Endothelial cell of umbilical vein (primary cell): ENCODE data around the gene MRNIP. TPM values are rescaled to one million over a fixed set of nuclear protein-coding genes. Genes with fewer than 3 reads are reported as not detected.

ENCODE experiments used
- BruUV-seq: library from RNA; stranded (reverse); fragments of 400-500 nt; replicated peaks from 2 replicates; lab custom pipeline; 2021; lab: Mats Ljungman, UMichigan
- CTCF ChIA-PET: fragments of 300-600, 350-600 bp; sonication (Branson Sonifier 250); formaldehyde crosslinking; loops from one replicate; lab custom pipeline; 2021; ENCODE audit warnings: antibody characterized with exemption, inconsistent platforms; lab: Charles Lee
- POLR2A ChIA-PET: fragments of 300-600, 350-600 bp; sonication (Branson Sonifier 250); formaldehyde crosslinking; loops from one replicate; lab custom pipeline; 2021; ENCODE audit warnings: antibody characterized with exemption, inconsistent platforms; lab: Charles Lee
- DNase-seq: peaks from one replicate; pipeline ENCODE4 v3.0.0-alpha.2; 2011; ENCODE audit warnings: low read depth, low spot score
- FAIRE-seq: peaks from 2 replicates; lab custom pipeline; 2011; peaks lifted over from hg19 to GRCh38; lab: Jason Lieb, UNC
- H2AFZ ChIP-seq: 2 replicates; pipeline ENCODE4 v1.6.0; 2012; ENCODE audit warnings: low read depth, low read length, control low read depth, inconsistent platforms
- H3K27ac ChIP-seq: 2 replicates; pipeline ENCODE4 v1.5.1; 2011; ENCODE audit warnings: low read depth, mild to moderate bottlenecking, control low read depth, low read length, moderate library complexity; ENCODE audit not compliant: insufficient read depth
- H3K27me3 ChIP-seq, 2 experiments: 2 replicates each; pipeline versions ENCODE4 v1.6.0 to v1.6.1; 2011; ENCODE audit warnings: low read length in 2 of 2, mixed read lengths in 1 of 2; ENCODE audit not compliant: control insufficient read depth in 2 of 2, insufficient read depth in 2 of 2
- H3K36me3 ChIP-seq, 2 experiments: 2 replicates in 1 of 2; 3 replicates in 1 of 2; pipeline ENCODE4 v1.5.1; 2011; ENCODE audit warnings: low read length in 2 of 2, mild to moderate bottlenecking in 1 of 2, moderate library complexity in 1 of 2; ENCODE audit not compliant: control insufficient read depth in 2 of 2, insufficient read depth in 2 of 2; ENCODE audit errors: extremely low read depth in 1 of 2
- H3K4me1 ChIP-seq: 3 replicates; pipeline ENCODE4 v1.5.1; 2011; ENCODE audit warnings: mild to moderate bottlenecking, low read length; ENCODE audit not compliant: control insufficient read depth, insufficient read depth; ENCODE audit errors: extremely low read depth
- H3K4me2 ChIP-seq: 2 replicates; pipeline ENCODE4 v1.6.1; 2011; ENCODE audit warnings: low read length, control low read depth, mixed read lengths; ENCODE audit not compliant: insufficient read depth
- H3K4me3 ChIP-seq, 3 experiments: fragments of 200-600 bp in 1 of 3; sonication (generic), shearing (Covaris generic) in 1 of 3; replicated peaks in 1 of 3; 2 replicates each; pipeline ENCODE4 v1.5.1; 2011 to 2016; ENCODE audit warnings: control low read depth in 3 of 3, low read length in 3 of 3, mild to moderate bottlenecking in 2 of 3, inconsistent platforms in 1 of 3, low read depth in 1 of 3, moderate library complexity in 1 of 3; ENCODE audit not compliant: insufficient read depth in 1 of 3
- H3K79me2 ChIP-seq: 2 replicates; pipeline ENCODE4 v1.6.0; 2012; ENCODE audit warnings: low read length, inconsistent platforms; ENCODE audit not compliant: control insufficient read depth, insufficient read depth
- H3K9ac ChIP-seq: replicated peaks from 2 replicates; pipeline ENCODE3; 2011; ENCODE audit warnings: low read length, control low read depth; ENCODE audit not compliant: insufficient read depth; ENCODE audit errors: extremely low read depth
- H3K9me1 ChIP-seq: replicated peaks from 3 replicates; pipeline ENCODE4 v1.6.0; 2011; ENCODE audit warnings: mild to moderate bottlenecking, low read length; ENCODE audit not compliant: control insufficient read depth, insufficient read depth; ENCODE audit errors: extremely low read depth
- H3K9me3 ChIP-seq: replicated peaks from 2 replicates; pipeline ENCODE4 v1.5.1; 2012; ENCODE audit warnings: low read length, inconsistent platforms; ENCODE audit not compliant: control insufficient read depth, insufficient read depth
- H4K20me1 ChIP-seq: replicated peaks from 2 replicates; pipeline ENCODE3; 2011; ENCODE audit warnings: mild to moderate bottlenecking, low read length; ENCODE audit not compliant: control insufficient read depth, insufficient read depth; ENCODE audit errors: extremely low read depth
- EZH2 ChIP-seq: IDR thresholded peaks from 2 replicates; pipeline ENCODE4 v1.6.1; 2012; ENCODE audit warnings: borderline replicate concordance, low read depth, mild to moderate bottlenecking, moderate library complexity, low read length, inconsistent platforms; ENCODE audit not compliant: severe bottlenecking
- FOS ChIP-seq: IDR thresholded peaks from 2 replicates; pipeline ENCODE4 v1.6.1; 2011; ENCODE audit warnings: mild to moderate bottlenecking, low read length, moderate library complexity, borderline replicate concordance; ENCODE audit not compliant: insufficient read depth
- GATA2 ChIP-seq: IDR thresholded peaks from 2 replicates; pipeline ENCODE4 v1.7.0; 2011; ENCODE audit warnings: low read depth, mild to moderate bottlenecking, moderate library complexity, mixed read lengths, low read length; ENCODE audit not compliant: insufficient read length, insufficient read depth
- JUN ChIP-seq: IDR thresholded peaks from 2 replicates; pipeline ENCODE4 v1.6.1; 2011; ENCODE audit warnings: borderline replicate concordance, low read depth; ENCODE audit not compliant: insufficient read length, insufficient read depth
- MYC ChIP-seq: IDR thresholded peaks from one replicate; pipeline ENCODE4 v1.6.1; 2011; ENCODE audit warnings: mild to moderate bottlenecking, low read depth, low read length
- POLR2A ChIP-seq: IDR thresholded peaks from 2 replicates; pipeline ENCODE4 v1.6.1; 2012; ENCODE audit warnings: low read depth, mild to moderate bottlenecking, control low read depth, low read length
- POLR2AphosphoS5 ChIP-seq: IDR thresholded peaks from 2 replicates; pipeline ENCODE4 v1.6.1; 2012; ENCODE audit warnings: low read depth, mild to moderate bottlenecking, control low read depth, low read length, moderate library complexity; ENCODE audit not compliant: insufficient read depth
- dilution Hi-C: fragments of 300-500 bp; cut with MboI; formaldehyde crosslinking; loops from one replicate; pipeline ENCODE4 v1.15.0; 2019; ENCODE audit warnings: low sequenced_read_pairs; ENCODE audit not compliant: extremely low pct_ligation_motif_present
- intact Hi-C: fragments of 100-400 bp; cut with micrococcal nuclease; formaldehyde crosslinking; loops from one replicate; pipeline ENCODE4 v1.10.0; 2022
- polyA plus RNA-seq, 4 experiments: library from polyadenylated mRNA; depleted of rRNA in 3 of 4; stranded (reverse) in 3 of 4; unstranded in 1 of 4; fragments of >200 nt; gene quantifications; 2 replicates each; pipeline versions ENCODE4 v1.2.1 to v1.2.3, GENCODE V29; 2011 to 2012; ENCODE audit warnings: missing spikeins in 1 of 4
- total RNA-seq: library from RNA; stranded (reverse); gene quantifications from 2 replicates; pipeline ENCODE4 v1.2.3, GENCODE V29; 2021
- TF ChIP-seq, protein P1 (sequence below): IDR thresholded peaks from 2 replicates; pipeline ENCODE4 v1.6.1; 2011; ENCODE audit not compliant: insufficient read depth, insufficient read length
- TF ChIP-seq, protein P2 (sequence below), 2 donors: IDR thresholded peaks; 1 replicate in 1 of 2; 2 replicates in 1 of 2; pipeline ENCODE4 v1.5.1; 2011; ENCODE audit warnings: low read length in 2 of 2, mild to moderate bottlenecking in 2 of 2, moderate library complexity in 2 of 2, control low read depth in 1 of 2, inconsistent platforms in 1 of 2, low read depth in 1 of 2; ENCODE audit not compliant: insufficient read depth in 1 of 2; ENCODE audit errors: extremely low read depth in 1 of 2

Gene MRNIP
- total and polyA plus RNA-seq, 2 donors (not counting 3 experiments of a cell fraction or from before 2014, with no cell fraction given), result 17.1 to 19.1 TPM

DNA sequence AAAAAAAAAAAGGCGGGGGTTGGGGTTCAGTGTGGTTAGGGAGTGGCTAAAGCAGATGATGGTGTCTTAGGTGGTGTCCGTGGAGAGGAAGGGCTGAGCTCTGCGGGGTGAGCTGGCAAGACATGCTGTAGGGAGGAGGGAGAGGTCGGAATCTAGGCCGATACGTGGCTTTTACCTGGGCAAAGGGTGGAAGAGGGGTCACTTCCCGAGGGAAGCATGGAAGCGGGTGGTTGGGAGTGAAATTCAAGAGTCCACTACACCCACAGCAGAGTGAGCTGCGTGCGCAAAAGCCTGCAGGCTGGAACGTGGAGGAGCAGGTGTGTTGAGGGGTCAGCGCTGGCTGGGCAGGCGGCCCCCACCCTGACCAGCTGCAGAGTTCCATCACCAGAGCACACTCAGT lies 31.3 kb upstream of the MRNIP start:
- Histone ChIP-seq H3K4me3 (no peak overlapping the region), H3K4me2 (no peak overlapping the region), H4K20me1 (no peaks in the 10 kb centered on the region), H3K36me3 (peaks cover 14 to 73% of the 10 kb centered on the region in 2 experiments), H3K27ac (no peak overlapping the region), H3K27me3 (no peaks in the 10 kb centered on the region), H3K79me2 (no peaks in the 10 kb centered on the region), H2AFZ (no peak overlapping the region), H3K9ac (no peak overlapping the region), H3K9me1 (no peaks in the 10 kb centered on the region), H3K4me1 (no peaks in the 10 kb centered on the region), H3K9me3 (no peaks in the 10 kb centered on the region)
- POLR2A ChIA-PET, result no interaction called here
- TF ChIP-seq JUN (no peak), GATA2 (no peak), POLR2A (no peak)
- dilution Hi-C loops (no loop called here), intact Hi-C loops (no loop called here)
- CTCF ChIA-PET, result interaction anchor here (1.4 kb wide), 1 partner anchor 10 kb away, joined by 3 read pairs; no protein-coding TSS in a partner anchor
- BruUV-seq, result no TSS peak
- DNase-seq, result no peak
- no peak for FAIRE-seq

DNA sequence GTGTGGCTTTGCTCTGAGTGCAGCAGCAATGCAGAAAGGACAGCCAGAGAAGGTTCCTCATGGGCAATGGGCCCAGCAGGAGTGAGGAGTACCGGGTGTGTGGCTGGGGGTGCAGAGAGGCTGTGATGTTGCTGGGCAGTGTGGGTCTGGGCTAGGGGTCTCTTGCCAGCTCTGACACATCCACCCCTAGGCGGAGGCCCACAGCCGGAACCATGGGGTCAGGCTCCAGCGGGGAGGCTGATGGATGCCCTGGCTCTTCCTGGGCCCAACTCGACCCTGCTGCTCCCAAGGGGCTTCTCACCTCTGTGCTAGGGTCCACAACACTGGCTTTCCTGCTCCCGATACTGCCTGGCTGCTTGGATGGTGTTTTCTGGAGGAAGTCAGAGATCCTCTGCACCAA lies 29.2 kb upstream of the MRNIP start:
- dilution Hi-C loops, result no loop called here
- intact Hi-C loops, result no loop called here
- BruUV-seq, result no TSS peak
- Histone ChIP-seq H3K9me1 (no peaks in the 10 kb centered on the region), H2AFZ (no peak overlapping the region), H3K4me1 (no peaks in the 10 kb centered on the region), H3K36me3 (peaks cover 19 to 67% of the 10 kb centered on the region in 2 experiments), H3K4me2 (no peak overlapping the region), H4K20me1 (no peaks in the 10 kb centered on the region), H3K27me3 (no peaks in the 10 kb centered on the region), H3K9ac (no peak overlapping the region), H3K4me3 (no peak overlapping the region), H3K79me2 (no peaks in the 10 kb centered on the region), H3K27ac (no peak overlapping the region), H3K9me3 (peaks cover 5% of the 10 kb centered on the region)
- FAIRE-seq (no peak), DNase-seq (no peak)
- TF ChIP-seq FOS (no peak), EZH2 (no peak), POLR2A (no peak), POLR2AphosphoS5 (no peak), GATA2 (no peak), MYC (no peak), JUN (no peak)
- TF ChIP-seq, protein P1, sequence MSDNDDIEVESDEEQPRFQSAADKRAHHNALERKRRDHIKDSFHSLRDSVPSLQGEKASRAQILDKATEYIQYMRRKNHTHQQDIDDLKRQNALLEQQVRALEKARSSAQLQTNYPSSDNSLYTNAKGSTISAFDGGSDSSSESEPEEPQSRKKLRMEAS, result no peak
- TF ChIP-seq, protein P2, sequence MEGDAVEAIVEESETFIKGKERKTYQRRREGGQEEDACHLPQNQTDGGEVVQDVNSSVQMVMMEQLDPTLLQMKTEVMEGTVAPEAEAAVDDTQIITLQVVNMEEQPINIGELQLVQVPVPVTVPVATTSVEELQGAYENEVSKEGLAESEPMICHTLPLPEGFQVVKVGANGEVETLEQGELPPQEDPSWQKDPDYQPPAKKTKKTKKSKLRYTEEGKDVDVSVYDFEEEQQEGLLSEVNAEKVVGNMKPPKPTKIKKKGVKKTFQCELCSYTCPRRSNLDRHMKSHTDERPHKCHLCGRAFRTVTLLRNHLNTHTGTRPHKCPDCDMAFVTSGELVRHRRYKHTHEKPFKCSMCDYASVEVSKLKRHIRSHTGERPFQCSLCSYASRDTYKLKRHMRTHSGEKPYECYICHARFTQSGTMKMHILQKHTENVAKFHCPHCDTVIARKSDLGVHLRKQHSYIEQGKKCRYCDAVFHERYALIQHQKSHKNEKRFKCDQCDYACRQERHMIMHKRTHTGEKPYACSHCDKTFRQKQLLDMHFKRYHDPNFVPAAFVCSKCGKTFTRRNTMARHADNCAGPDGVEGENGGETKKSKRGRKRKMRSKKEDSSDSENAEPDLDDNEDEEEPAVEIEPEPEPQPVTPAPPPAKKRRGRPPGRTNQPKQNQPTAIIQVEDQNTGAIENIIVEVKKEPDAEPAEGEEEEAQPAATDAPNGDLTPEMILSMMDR (IDR thresholded peaks at IDR 0.05; ENCODE audit: extremely low read depth in 1 of 2, insufficient read depth in 1 of 2, low read depth in 1 of 2, low read length in 2 of 2), result no peak
- CTCF ChIA-PET, result interaction anchor here (1.9 kb wide), 1 partner anchor 19 kb away, joined by 5 read pairs; no protein-coding TSS in a partner anchor
- POLR2A ChIA-PET, result no interaction called here
